T-cell (primary cell): ENCODE results near the gene ZG16B. TPM values are rescaled to one million over a fixed set of nuclear protein-coding genes. Genes with fewer than 3 reads are reported as not detected.
A peak's percentile ranks its signal among the peaks of the same experiment; 100 is the strongest.

ENCODE experiments used
- ATAC-seq, 4 experiments: fragments of 200-7000 bp in 3 of 4; fragments of 150-1000 bp in 1 of 4; cut with Tn5 transposase; replicated peaks in 1 of 4; 1 replicate in 3 of 4; 2 replicates in 1 of 4; pipeline ENCODE4 v1.10.0; 2021; ENCODE audit warnings: moderate library complexity in 3 of 4, mild to moderate bottlenecking in 2 of 4, moderate number of reproducible peaks in 1 of 4
- CTCF ChIA-PET, 2 donors: fragments of 300-600 bp; sonication (Branson Sonifier 250); formaldehyde crosslinking; loops; one replicate each; lab custom pipeline; 2022; ENCODE audit warnings: antibody characterized with exemption in 2 of 2; lab: Charles Lee
- POLR2A ChIA-PET, 2 donors: fragments of 300-600 bp; sonication (Branson Sonifier 250); formaldehyde crosslinking; loops; one replicate each; lab custom pipeline; 2022; ENCODE audit warnings: antibody characterized with exemption in 2 of 2; lab: Charles Lee
- DNase-seq, 35 experiments: peaks; one replicate each; pipeline versions ENCODE4 v3.0.0 to v3.0.0-alpha.2; 2013 to 2023
- H3K27ac ChIP-seq: one replicate; pipeline ENCODE4 v1.5.1; 2013; ENCODE audit warnings: low read length
- H3K27me3 ChIP-seq, 2 experiments: replicated peaks in 1 of 2; 1 replicate in 1 of 2; 2 replicates in 1 of 2; pipeline versions ENCODE4 v1.6.1 to v1.7.0; 2013; ENCODE audit warnings: low read length in 1 of 2, mixed read lengths in 1 of 2; ENCODE audit not compliant: control insufficient read depth in 2 of 2, insufficient read depth in 2 of 2; ENCODE audit errors: extremely low read depth in 1 of 2
- H3K36me3 ChIP-seq, 2 donors: 1 replicate in 1 of 2; 2 replicates in 1 of 2; pipeline versions ENCODE4 v1.6.1 to v1.7.0; 2013; ENCODE audit warnings: low read length in 1 of 2; ENCODE audit not compliant: control insufficient read depth in 2 of 2, insufficient read depth in 1 of 2; ENCODE audit errors: extremely low read depth in 1 of 2
- H3K4me1 ChIP-seq, 2 experiments: 1 replicate in 1 of 2; 2 replicates in 1 of 2; pipeline versions ENCODE4 v1.6.1 to v1.7.0; 2013; ENCODE audit warnings: low read length in 2 of 2, mixed read lengths in 1 of 2; ENCODE audit not compliant: insufficient read depth in 2 of 2, control insufficient read depth in 1 of 2; ENCODE audit errors: extremely low read depth in 1 of 2
- H3K4me3 ChIP-seq, 2 donors: 1 replicate in 1 of 2; 2 replicates in 1 of 2; pipeline versions ENCODE4 v1.5.1 to v1.7.0; 2013; ENCODE audit warnings: mild to moderate bottlenecking in 2 of 2, low read length in 1 of 2, moderate library complexity in 1 of 2; ENCODE audit not compliant: control insufficient read depth in 1 of 2; ENCODE audit errors: extremely low read depth in 1 of 2
- H3K9me3 ChIP-seq: 2 replicates; pipeline ENCODE4 v1.7.0; 2013
- H3K27ac Mint-ChIP-seq, 2 donors: one replicate each; pipeline ENCODE4 v1.8.0; 2020 to 2021; ENCODE audit warnings: mild to moderate bottlenecking in 2 of 2, mixed read lengths in 2 of 2
- H3K27me3 Mint-ChIP-seq, 2 donors: one replicate each; pipeline ENCODE4 v1.8.0; 2021 to 2022; ENCODE audit warnings: mixed read lengths in 2 of 2
- H3K36me3 Mint-ChIP-seq: one replicate; pipeline ENCODE4 v1.8.0; 2021; ENCODE audit warnings: mixed read lengths
- H3K4me1 Mint-ChIP-seq, 3 donors: one replicate each; pipeline ENCODE4 v1.8.0; 2020 to 2022; ENCODE audit warnings: mixed read lengths in 3 of 3, mild to moderate bottlenecking in 1 of 3
- H3K4me3 Mint-ChIP-seq, 3 donors: one replicate each; pipeline ENCODE4 v1.8.0; 2020 to 2022; ENCODE audit warnings: mild to moderate bottlenecking in 3 of 3, mixed read lengths in 3 of 3, moderate library complexity in 3 of 3
- H3K9me3 Mint-ChIP-seq, 3 donors: one replicate each; pipeline ENCODE4 v1.8.0; 2020 to 2022; ENCODE audit warnings: mixed read lengths in 3 of 3
- WGBS: methylation state at CpG from one replicate; pipeline ENCODE4 v1.1.5; 2013; ENCODE audit warnings: missing lambda C conversion rate; ENCODE audit not compliant: insufficient coverage; 5-methylcytosine and 5-hydroxymethylcytosine counted together
- total RNA-seq, 35 experiments: library from RNA in 6 of 35; stranded (reverse) in 6 of 35; fragments of 120-200 nt in 1 of 35; gene quantifications; one replicate each; pipeline versions ENCODE4 v1.2.1 to v1.2.4 and lab custom pipeline; 2013 to 2026

The ZG16B gene
- total RNA-seq, 5 donors from 2014 or later (not counting 1 experiment from before 2014, with no cell fraction given) = 0.43 TPM; not detected in 4

DNA sequence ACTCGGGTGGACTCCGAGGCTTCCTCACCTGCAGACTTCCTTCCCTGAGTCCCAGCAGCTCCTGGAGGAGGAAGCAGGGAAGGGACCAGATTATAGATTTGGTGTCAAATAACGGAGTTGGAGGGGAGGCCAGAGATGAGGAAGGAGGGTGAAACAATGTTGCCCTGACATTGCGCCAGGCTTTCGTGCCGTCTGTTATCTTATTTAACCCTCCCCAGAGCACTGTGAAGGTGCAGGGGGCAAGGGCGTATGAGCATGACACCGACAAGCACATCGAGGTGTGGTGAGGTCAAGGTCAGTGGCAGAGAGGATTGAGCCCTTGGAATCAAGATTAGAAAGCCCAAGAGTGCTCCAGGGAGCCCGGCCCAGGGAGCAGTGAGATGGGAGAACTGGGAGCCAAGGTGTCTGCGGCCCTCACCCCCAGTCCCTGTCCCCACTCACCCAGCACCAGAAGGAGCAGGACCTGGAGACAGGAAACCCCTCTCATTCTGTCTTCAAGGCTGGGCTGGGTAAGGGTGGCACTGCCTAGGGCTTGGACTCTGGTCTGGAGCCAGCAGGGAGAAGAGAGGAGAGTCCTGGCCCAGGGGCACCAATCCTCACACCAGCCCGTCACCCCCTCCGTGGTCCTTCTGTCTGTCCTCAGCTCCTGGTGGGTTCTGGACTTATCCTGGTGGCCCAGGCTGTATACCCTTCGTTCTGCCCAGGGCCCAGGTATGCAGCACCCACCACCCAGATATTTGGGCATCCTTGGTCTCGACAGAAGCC is 43.9 kb upstream of the ZG16B start:
- Histone ChIP-seq H3K36me3 (no peaks in the 10 kb centered on the region), H3K27ac (no peak overlapping the region), H3K9me3 (no peaks in the 10 kb centered on the region), H3K4me3 (peak overlapping the region in 1 of 2 donors; percentile 38), H3K4me1 (peaks cover 0 to 26% of the 10 kb centered on the region in 2 experiments), H3K27me3 (peaks cover 0 to 50% of the 10 kb centered on the region in 2 experiments)
- Mint-ChIP-seq H3K4me3 (peak overlapping the region; percentile 28 to 84 (median 54)), H3K4me1 (peaks cover 0 to 13% (median 3%) of the 10 kb centered on the region in 3 donors), H3K27ac (no peak overlapping the region), H3K36me3 (no peaks in the 10 kb centered on the region), H3K27me3 (peaks cover 1 to 26% of the 10 kb centered on the region in 2 donors), H3K9me3 (no peaks in the 10 kb centered on the region)
- DNase-seq = no peak
- ChIA-PET POLR2A (no interaction called here), CTCF (no interaction called here)
- ATAC-seq = no peak
- WGBS = 80% methylated on average over 4 of the region's 15 CpGs

DNA sequence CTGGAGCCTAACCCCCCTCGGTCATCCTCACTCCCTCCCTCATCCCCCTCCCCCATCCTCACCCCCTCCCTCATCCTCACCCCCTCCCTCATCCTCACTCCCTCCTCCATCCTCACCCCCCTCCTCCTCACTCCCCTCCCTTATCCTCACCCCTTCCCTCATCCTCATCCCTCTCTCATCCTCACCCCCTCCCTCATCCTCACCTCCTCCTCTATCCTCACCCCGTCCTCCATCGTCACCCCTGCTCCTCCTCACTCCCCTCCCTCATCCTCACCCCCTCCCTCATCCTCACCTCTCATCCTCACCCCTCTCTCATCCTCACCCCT is 43.3 kb upstream of the ZG16B start:
- peaks cover 0 to 26% of the 10 kb centered on the region in 2 experiments for H3K4me1 ChIP-seq
- H3K9me3 ChIP-seq = no peaks in the 10 kb centered on the region
- H3K4me1 Mint-ChIP-seq = peaks cover 0 to 13% (median 3%) of the 10 kb centered on the region in 3 donors
- no peaks in the 10 kb centered on the region for H3K9me3 Mint-ChIP-seq
- CTCF ChIA-PET = no interaction called here
- H3K27me3 Mint-ChIP-seq = peaks cover 4 to 30% of the 10 kb centered on the region in 2 donors
- H3K27ac ChIP-seq = no peak overlapping the region
- no peak for DNase-seq
- no peak overlapping the region for H3K27ac Mint-ChIP-seq
- H3K4me3 Mint-ChIP-seq = peak overlapping the region in 1 of 3 donors; percentile 84
- no peak for ATAC-seq
- no peaks in the 10 kb centered on the region for H3K36me3 Mint-ChIP-seq
- 74% methylated on average over 2 of the region's 3 CpGs for WGBS
- no peaks in the 10 kb centered on the region for H3K36me3 ChIP-seq
- POLR2A ChIA-PET = no interaction called here
- H3K4me3 ChIP-seq = no peak overlapping the region
- peaks cover 0 to 55% of the 10 kb centered on the region in 2 experiments for H3K27me3 ChIP-seq

DNA sequence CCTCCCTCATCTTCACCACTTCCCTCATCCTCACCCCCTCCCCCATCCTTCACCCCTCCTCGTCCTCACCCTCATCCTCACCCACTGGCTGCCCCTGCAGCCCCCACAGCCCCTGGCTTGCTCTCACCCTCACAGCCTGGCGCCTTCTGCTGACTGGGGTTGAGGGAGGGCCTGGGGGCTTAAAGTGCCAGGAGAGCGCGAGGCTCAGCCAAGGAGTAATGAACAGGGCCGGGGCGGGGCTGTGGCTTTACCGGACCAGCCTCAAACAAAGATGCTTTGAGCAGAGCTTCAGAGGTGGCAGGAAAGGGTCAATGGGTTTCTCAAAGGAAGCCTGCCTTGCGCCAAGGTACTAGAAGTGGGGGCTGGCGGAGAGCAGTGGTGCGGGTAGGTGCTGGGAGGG is 42.7 kb upstream of the ZG16B start, which contains the start of gene PRSS33:
Gene PRSS33, minus strand, starts transcription at position 155 of the 400 bp plus-strand sequence. CDS start 1,013 bp downstream, outside the sequence.
- WGBS = 16% methylated on average over 8 of the region's 10 CpGs
- Histone ChIP-seq H3K4me3 (no peak within 1 kb of the TSS), H3K36me3 (no peaks in the 10 kb centered on the region), H3K9me3 (no peaks in the 10 kb centered on the region), H3K27me3 (peaks cover 0 to 55% of the 10 kb centered on the region in 2 experiments), H3K4me1 (peaks cover 0 to 26% of the 10 kb centered on the region in 2 experiments), H3K27ac (no peak within 1 kb of the TSS)
- H3K27me3 Mint-ChIP-seq = peaks cover 6 to 34% of the 10 kb centered on the region in 2 donors
- ATAC-seq (no peak), DNase-seq (no peak)
- ChIA-PET POLR2A (no interaction called here), CTCF (interaction anchor here in 1 of 2 donors (0.6 kb wide), 1 partner anchor 9 kb away, joined by 3 read pairs; no protein-coding TSS in a partner anchor)
- H3K4me3 Mint-ChIP-seq = peak within 1 kb of the TSS in 2 of 3 donors; percentile 54 to 84
- H3K27ac Mint-ChIP-seq = no peak within 1 kb of the TSS
- H3K4me1 Mint-ChIP-seq = peaks cover 0 to 13% (median 3%) of the 10 kb centered on the region in 3 donors
- no peaks in the 10 kb centered on the region for H3K36me3 Mint-ChIP-seq
- no peaks in the 10 kb centered on the region for H3K9me3 Mint-ChIP-seq

DNA sequence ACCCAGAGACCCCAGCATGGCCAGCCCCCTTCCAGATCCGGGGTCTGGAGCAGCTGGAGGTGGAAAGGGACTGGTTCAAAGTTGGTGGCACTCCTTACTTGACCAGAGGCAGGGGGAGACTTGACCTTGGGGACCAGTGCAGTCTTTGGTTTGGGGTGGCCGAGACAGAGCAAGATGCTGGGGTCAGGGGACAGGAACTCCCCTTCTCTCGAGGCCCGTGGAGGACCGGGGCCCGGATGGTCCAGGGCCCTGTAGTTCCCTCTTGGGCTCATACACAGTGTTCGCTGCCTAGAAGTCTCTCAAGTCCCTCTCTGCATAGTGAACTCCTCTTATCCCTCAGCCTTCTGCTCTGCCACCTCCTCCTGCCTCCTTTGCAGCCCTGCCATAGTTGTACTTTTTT is 42.1 kb upstream of the ZG16B start:
- Mint-ChIP-seq H3K27me3 (peaks cover 6 to 35% of the 10 kb centered on the region in 2 donors), H3K4me3 (no peak overlapping the region), H3K36me3 (no peaks in the 10 kb centered on the region), H3K9me3 (no peaks in the 10 kb centered on the region), H3K4me1 (peaks cover 0 to 13% (median 3%) of the 10 kb centered on the region in 3 donors), H3K27ac (no peak overlapping the region)
- Histone ChIP-seq H3K27ac (no peak overlapping the region), H3K36me3 (no peaks in the 10 kb centered on the region), H3K9me3 (no peaks in the 10 kb centered on the region), H3K27me3 (peaks cover 0 to 55% of the 10 kb centered on the region in 2 experiments), H3K4me1 (peaks cover 0 to 26% of the 10 kb centered on the region in 2 experiments), H3K4me3 (no peak overlapping the region)
- CTCF ChIA-PET = interaction anchor here in 1 of 2 donors (0.6 kb wide), 1 partner anchor 8 kb away, joined by 3 read pairs; no protein-coding TSS in a partner anchor
- DNase-seq = no peak
- POLR2A ChIA-PET = no interaction called here
- ATAC-seq = no peak
- WGBS = 55% methylated on average over 7 of the region's 7 CpGs

DNA sequence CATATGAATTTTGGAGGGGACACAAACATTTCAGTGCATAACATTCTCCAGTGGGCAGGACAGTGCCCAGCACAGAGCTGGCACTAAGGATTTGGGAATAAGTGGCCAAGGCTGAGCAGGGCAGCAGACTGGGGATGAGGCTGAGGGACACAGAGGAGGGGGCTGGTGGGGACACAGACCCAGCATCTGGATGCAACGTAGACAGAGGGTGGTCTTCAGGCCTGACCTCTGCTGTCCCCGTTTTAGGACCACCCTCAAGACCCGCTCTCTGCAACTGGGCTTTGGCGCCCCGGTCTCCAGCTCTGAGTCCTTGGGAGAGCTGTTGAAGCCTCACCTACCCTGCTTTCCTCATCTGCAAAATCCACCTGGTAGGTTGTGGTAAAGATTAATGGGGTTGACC is 39.5 kb upstream of the ZG16B start:
- Mint-ChIP-seq H3K4me1 (peaks cover 0 to 10% (median 0%) of the 10 kb centered on the region in 3 donors), H3K9me3 (no peaks in the 10 kb centered on the region), H3K27me3 (peaks cover 13 to 45% of the 10 kb centered on the region in 2 donors), H3K27ac (no peak overlapping the region), H3K4me3 (no peak overlapping the region), H3K36me3 (no peaks in the 10 kb centered on the region)
- Histone ChIP-seq H3K27me3 (peaks cover 0 to 55% of the 10 kb centered on the region in 2 experiments), H3K4me1 (peaks cover 0 to 15% of the 10 kb centered on the region in 2 experiments), H3K9me3 (no peaks in the 10 kb centered on the region), H3K36me3 (no peaks in the 10 kb centered on the region), H3K27ac (no peak overlapping the region), H3K4me3 (no peak overlapping the region)
- 42% methylated on average over 2 of the region's 5 CpGs for WGBS
- ChIA-PET CTCF (no interaction called here), POLR2A (no interaction called here)
- ATAC-seq (no peak), DNase-seq (no peak)

DNA sequence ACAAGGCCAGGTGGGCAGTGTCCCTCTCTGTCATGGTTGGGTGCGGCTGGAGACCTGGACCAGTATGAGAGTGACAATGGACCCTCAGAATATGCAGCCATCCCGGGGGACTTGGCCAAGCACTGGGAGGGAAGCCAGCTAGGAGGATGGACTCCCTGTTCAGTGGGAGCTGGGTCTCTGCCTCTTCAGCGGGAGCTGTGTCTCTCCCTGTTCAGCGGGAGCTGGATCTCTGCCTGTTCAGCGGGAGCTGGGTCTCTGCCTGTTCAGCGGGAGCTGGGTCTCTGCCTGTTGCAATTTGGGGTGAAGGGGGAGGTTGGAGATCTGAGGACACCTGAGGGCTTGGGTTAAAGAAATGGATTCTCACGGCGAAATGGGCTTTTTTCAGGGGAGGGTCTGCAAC is 38.9 kb upstream of the ZG16B start:
- Histone ChIP-seq H3K4me3 (no peak overlapping the region), H3K27ac (no peak overlapping the region), H3K9me3 (no peaks in the 10 kb centered on the region), H3K36me3 (no peaks in the 10 kb centered on the region), H3K4me1 (peaks cover 0 to 10% of the 10 kb centered on the region in 2 experiments), H3K27me3 (peaks cover 0 to 53% of the 10 kb centered on the region in 2 experiments)
- Mint-ChIP-seq H3K4me3 (no peak overlapping the region), H3K4me1 (peaks cover 0 to 7% (median 0%) of the 10 kb centered on the region in 3 donors), H3K9me3 (no peaks in the 10 kb centered on the region), H3K36me3 (no peaks in the 10 kb centered on the region), H3K27ac (no peak overlapping the region), H3K27me3 (peaks cover 13 to 45% of the 10 kb centered on the region in 2 donors)
- WGBS = 80% methylated on average over 6 of the region's 8 CpGs
- ChIA-PET CTCF (no interaction called here), POLR2A (no interaction called here)
- no peak for DNase-seq
- no peak for ATAC-seq
